ENCODE results near the gene TEX38. TPM values are rescaled to one million over a fixed set of nuclear protein-coding genes. Genes with fewer than 3 reads are reported as not detected.

Gene TEX38
- total RNA-seq, 1 experiment from 2014 or later: 0.17 TPM

GRCh38 chr1:46682064-46682463, 10.4 kb downstream of the TEX38 start (continued):
- TF ChIP-seq HMGXB4 (CRISPR knock-in tag; IDR thresholded peaks at IDR 0.05): no peak
- no peak for TF ChIP-seq ZNF281 (CRISPR knock-in tag; IDR thresholded peaks at IDR 0.05)
- TF ChIP-seq ZNF317 (CRISPR knock-in tag; IDR thresholded peaks at IDR 0.05; ENCODE audit: borderline replicate concordance, low read depth): no peak
- TF ChIP-seq IRF1 (CRISPR knock-in tag; IDR thresholded peaks at IDR 0.05): no peak
- TF ChIP-seq ELF4 (CRISPR knock-in tag; IDR thresholded peaks at IDR 0.05; ENCODE audit: low read depth): no peak
- no peak for TF ChIP-seq ZNF121 (CRISPR knock-in tag; IDR thresholded peaks at IDR 0.05)
- TF ChIP-seq CREB1 (CRISPR knock-in tag; IDR thresholded peaks at IDR 0.05): no peak

- peaks cover 76% of the 10 kb centered on the region for H3K36me3 Mint-ChIP-seq
- H3K9me3 Mint-ChIP-seq: no peaks in the 10 kb centered on the region
- H3K4me3 Mint-ChIP-seq: no peak overlapping the region
- ATAC-seq (no peak), DNase-seq (ENCODE audit: low spot score) (no peak)
- ChIA-PET CTCF (no interaction called here), POLR2A (no interaction called here)
- no peak for TF ChIP-seq ELF4 (CRISPR knock-in tag; IDR thresholded peaks at IDR 0.05; ENCODE audit: low read depth)
- TF ChIP-seq SMAD4 (CRISPR knock-in tag; IDR thresholded peaks at IDR 0.05): no peak
- TF ChIP-seq AFF4 (CRISPR knock-in tag; IDR thresholded peaks at IDR 0.05; ENCODE audit: borderline replicate concordance): no peak
- no peak for TF ChIP-seq ZNF138 (CRISPR knock-in tag; conservative IDR thresholded peaks at IDR 0.05)
- TF ChIP-seq EMX1 (CRISPR knock-in tag; IDR thresholded peaks at IDR 0.05): no peak
- no peak for TF ChIP-seq PRDM15 (CRISPR knock-in tag; IDR thresholded peaks at IDR 0.05)
- TF ChIP-seq NFYB (CRISPR knock-in tag; conservative IDR thresholded peaks at IDR 0.05; ENCODE audit: low read depth): no peak
- no peak overlapping the region for H3K27ac Mint-ChIP-seq
- H3K4me1 Mint-ChIP-seq: no peaks in the 10 kb centered on the region
- H3K27me3 Mint-ChIP-seq (ENCODE audit: low read depth): no peaks in the 10 kb centered on the region
Observed at GRCh38 chr1:46684670-46685069, 13.0 kb downstream of the TEX38 start.

Data from WTC11 (cell line).